RWPE1 (cell line): ENCODE measurements around the gene NDST3.

Source experiments
- CTCF ChIA-PET: fragments of 350-600 bp; sonication (Branson Sonifier 250); formaldehyde crosslinking; extraction: SDS; loops from one replicate; lab custom pipeline; 2021; lab: Yijun Ruan, JAX
- POLR2A ChIA-PET: fragments of 400-600 bp; formaldehyde crosslinking; extraction: SDS; loops from one replicate; lab custom pipeline; 2020; ENCODE audit warnings: antibody characterized with exemption; ENCODE audit not compliant: low non-redundant PET; lab: Yijun Ruan, JAX
- DNase-seq: peaks from one replicate; pipeline ENCODE4 v3.0.0; 2012; ENCODE audit warnings: low spot score
- H3K27ac ChIP-seq: fragments of 450-650 bp; 2 replicates; pipeline ENCODE4 v1.5.1; 2017
- CTCF ChIP-seq: fragments of 450-650 bp; conservative IDR thresholded peaks from 2 replicates; pipeline ENCODE4 v1.5.1; 2017; ENCODE audit warnings: low read depth, mild to moderate bottlenecking

NDST3 gene

GRCh38 chr4:118282692-118283091 is 248.4 kb downstream of the NDST3 start:
- H3K27ac ChIP-seq = no peak overlapping the region
- CTCF ChIA-PET = no interaction called here
- POLR2A ChIA-PET = no interaction called here
- TF ChIP-seq CTCF = no peak
- peak; percentile 41 for DNase-seq

GRCh38 chr4:118284169-118284568 is 249.9 kb downstream of the NDST3 start:
- no peak for DNase-seq
- no peak for TF ChIP-seq CTCF
- ChIA-PET POLR2A (no interaction called here), CTCF (interaction anchor here (0.7 kb wide), 1 partner anchor 1344 kb away, joined by 3 read pairs; no protein-coding TSS in a partner anchor)
- H3K27ac ChIP-seq = no peak overlapping the region

- ChIA-PET CTCF (interaction anchor here (0.7 kb wide), 1 partner anchor 67 kb away, joined by 3 read pairs; the partner anchor contains the start of gene PRSS12), POLR2A (no interaction called here)
- DNase-seq = no peak
- no peak overlapping the region for H3K27ac ChIP-seq
- TF ChIP-seq CTCF = no peak
Measured at GRCh38 chr4:118285931-118286330, 251.6 kb downstream of the NDST3 start.

- no peak overlapping the region for H3K27ac ChIP-seq
- no peak for TF ChIP-seq CTCF
- POLR2A ChIA-PET = no interaction called here
- DNase-seq = no peak
- CTCF ChIA-PET = no interaction called here
Measured at GRCh38 chr4:118286685-118287084, 252.4 kb downstream of the NDST3 start.

- TF ChIP-seq CTCF = no peak
- CTCF ChIA-PET = no interaction called here
- DNase-seq = no peak
- H3K27ac ChIP-seq = no peak overlapping the region
- POLR2A ChIA-PET = no interaction called here
Measured at GRCh38 chr4:118287711-118288451, 253.6 kb downstream of the NDST3 start.

- DNase-seq = no peak
- POLR2A ChIA-PET = no interaction called here
- H3K27ac ChIP-seq = no peak overlapping the region
- TF ChIP-seq CTCF = no peak
- CTCF ChIA-PET = interaction anchor here (0.7 kb wide), 1 partner anchor 102 kb away, joined by 3 read pairs; no protein-coding TSS in a partner anchor
Measured at GRCh38 chr4:118289794-118290193, 255.5 kb downstream of the NDST3 start.
